ENCODE results near the gene RAB11FIP3.
"Not testable (repeated sequence)": the region's sequence is repeated elsewhere in the genome, so short reads cannot be mapped to it uniquely, and the experiment has no call there.

Gene RAB11FIP3

DNA sequence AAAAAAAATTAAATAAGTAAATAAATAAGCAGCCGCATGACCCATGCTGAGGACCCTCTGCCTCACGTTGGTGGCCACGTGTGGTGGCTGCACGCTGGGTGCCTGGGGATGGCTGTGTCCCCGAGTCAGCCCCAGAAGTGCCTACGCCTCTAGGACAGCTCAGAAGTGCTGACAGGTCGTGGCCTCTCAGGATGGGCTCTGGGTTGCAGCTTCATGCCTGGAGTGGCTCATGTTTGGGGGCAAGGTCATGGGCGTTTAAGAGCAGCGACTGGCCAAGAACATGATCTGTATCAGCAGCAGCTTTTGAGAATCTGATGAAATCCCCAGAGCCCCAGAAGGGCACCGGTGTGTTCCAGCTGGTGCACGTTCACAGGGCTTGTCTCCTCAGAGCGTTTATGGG is 75.3 kb downstream of the RAB11FIP3 start:
- H3K9ac ChIP-seq (ENCODE audit: low read depth, low read length) = no peak overlapping the region

DNA sequence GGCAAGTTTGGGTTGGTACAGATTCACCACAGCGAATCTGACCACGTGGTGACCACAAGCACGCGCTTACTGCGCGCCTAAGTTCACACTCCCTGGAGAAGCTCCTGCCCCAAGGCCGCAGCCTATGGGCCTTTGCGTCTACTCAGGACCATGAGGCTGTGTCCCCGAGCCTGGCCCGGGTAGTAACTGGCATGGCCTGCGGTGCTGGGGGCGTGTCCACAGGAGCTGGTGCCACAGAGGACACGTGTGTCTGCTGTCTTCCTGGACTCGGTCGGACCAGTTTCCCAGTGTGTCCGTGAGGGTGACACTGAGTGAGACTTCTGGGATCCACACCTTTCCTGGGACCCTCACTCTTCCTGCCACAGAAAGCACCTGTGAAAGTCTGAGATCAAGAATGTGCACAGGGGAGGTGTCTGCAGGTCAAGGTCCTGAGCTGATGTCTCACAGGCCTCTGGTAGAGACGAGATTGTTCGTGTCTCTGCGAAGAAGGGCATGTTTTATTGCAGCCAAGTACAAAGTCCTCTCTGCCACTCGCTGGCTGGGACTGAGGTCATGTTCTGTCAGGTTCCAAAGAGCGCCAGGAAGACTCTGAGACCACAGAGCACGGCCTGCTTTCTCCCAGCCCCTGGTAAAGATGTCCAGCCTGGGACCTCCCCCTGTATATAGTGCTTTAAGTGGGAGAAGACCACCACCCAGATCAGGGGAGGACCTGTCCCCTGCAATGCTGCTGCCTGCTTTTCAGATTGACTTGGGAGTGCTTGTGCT is 76.9 kb downstream of the RAB11FIP3 start:
- Histone ChIP-seq H3K27me3 (ENCODE audit: control insufficient read depth, insufficient read depth, low read length) (no peaks in the 10 kb centered on the region), H3K4me3 (ENCODE audit: low read depth, low read length) (no peak overlapping the region), H3K36me3 (ENCODE audit: control insufficient read depth, insufficient read depth, low read length) (0 out of 2 replicates have a peak, but pooled peaks cover 4% of the 10 kb centered on the region), H3K9me3 (ENCODE audit: control insufficient read depth, insufficient read depth, low read length) (no peaks in the 10 kb centered on the region), H3K4me1 (ENCODE audit: control insufficient read depth, insufficient read depth, low read length) (no peaks in the 10 kb centered on the region), H3K9ac (ENCODE audit: low read depth, low read length) (no peak overlapping the region), H3K27ac (ENCODE audit: low read depth, low read length) (no peak overlapping the region)

More for the DNA sequence above, 75.3 kb downstream of the RAB11FIP3 start:
- no peak overlapping the region for H3K4me3 ChIP-seq (ENCODE audit: low read depth, low read length)
- no peaks in the 10 kb centered on the region for H3K9me3 ChIP-seq (ENCODE audit: control insufficient read depth, insufficient read depth, low read length)
- no peaks in the 10 kb centered on the region for H3K4me1 ChIP-seq (ENCODE audit: control insufficient read depth, insufficient read depth, low read length)
- no peak overlapping the region for H3K27ac ChIP-seq (ENCODE audit: low read depth, low read length)
- H3K36me3 ChIP-seq (ENCODE audit: control insufficient read depth, insufficient read depth, low read length) = 0 out of 2 replicates have a peak, but pooled peaks cover 6% of the 10 kb centered on the region
- H3K27me3 ChIP-seq (ENCODE audit: control insufficient read depth, insufficient read depth, low read length) = no peaks in the 10 kb centered on the region

DNA sequence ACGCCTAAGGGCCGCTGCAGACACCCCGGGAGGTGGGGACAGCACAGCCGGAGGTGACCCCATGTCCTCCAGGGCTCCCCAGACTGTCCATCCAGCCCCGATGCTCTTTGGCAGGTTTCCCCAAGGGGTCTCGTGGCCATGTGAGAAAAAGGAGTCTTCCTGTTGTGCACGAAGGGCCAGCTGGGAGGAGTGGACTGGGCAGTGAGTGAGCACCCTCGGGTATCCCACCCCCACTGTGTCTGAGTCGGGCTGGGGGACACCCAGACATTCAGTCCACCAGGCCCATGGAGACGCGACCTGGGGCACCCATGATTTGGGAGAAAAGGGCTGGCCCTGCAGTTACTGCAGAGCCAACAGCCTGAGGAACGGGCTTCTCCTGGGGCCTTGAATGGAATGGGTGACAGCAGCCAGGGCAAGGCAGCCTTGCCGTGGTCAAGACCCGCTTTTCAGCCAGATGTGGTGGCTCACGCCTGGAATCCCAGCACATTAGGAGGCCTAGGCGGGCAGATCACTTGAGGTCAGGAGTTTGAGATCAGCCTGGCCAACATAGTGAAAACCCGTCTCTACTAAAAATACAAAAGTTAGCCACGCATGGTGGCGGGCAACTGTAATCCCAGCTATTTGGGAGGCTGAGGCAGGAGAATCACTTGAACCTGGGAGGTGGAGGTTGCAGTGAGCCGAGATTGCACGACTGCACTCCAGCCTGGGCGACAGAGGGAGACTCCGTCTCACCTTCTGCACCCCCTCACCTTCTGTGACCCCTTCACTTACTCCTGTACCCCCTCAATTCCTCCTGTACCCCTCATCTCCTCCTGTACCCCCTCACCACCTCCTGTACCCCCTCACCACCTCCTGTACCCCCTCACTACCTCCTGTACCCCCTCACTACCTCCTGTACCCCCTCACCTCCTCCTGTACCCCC is 78.0 kb downstream of the RAB11FIP3 start:
- H3K36me3 ChIP-seq (ENCODE audit: control insufficient read depth, insufficient read depth, low read length) = peaks cover 4% of the 10 kb centered on the region; the same call in 1 of the 2 replicates
- no peak overlapping the region for H3K27ac ChIP-seq (ENCODE audit: low read depth, low read length)
- H3K4me3 ChIP-seq (ENCODE audit: low read depth, low read length) = no peak overlapping the region
- H3K9ac ChIP-seq (ENCODE audit: low read depth, low read length) = no peak overlapping the region
- no peaks in the 10 kb centered on the region for H3K4me1 ChIP-seq (ENCODE audit: control insufficient read depth, insufficient read depth, low read length)
- no peaks in the 10 kb centered on the region for H3K27me3 ChIP-seq (ENCODE audit: control insufficient read depth, insufficient read depth, low read length)
- no peaks in the 10 kb centered on the region for H3K9me3 ChIP-seq (ENCODE audit: control insufficient read depth, insufficient read depth, low read length)

DNA sequence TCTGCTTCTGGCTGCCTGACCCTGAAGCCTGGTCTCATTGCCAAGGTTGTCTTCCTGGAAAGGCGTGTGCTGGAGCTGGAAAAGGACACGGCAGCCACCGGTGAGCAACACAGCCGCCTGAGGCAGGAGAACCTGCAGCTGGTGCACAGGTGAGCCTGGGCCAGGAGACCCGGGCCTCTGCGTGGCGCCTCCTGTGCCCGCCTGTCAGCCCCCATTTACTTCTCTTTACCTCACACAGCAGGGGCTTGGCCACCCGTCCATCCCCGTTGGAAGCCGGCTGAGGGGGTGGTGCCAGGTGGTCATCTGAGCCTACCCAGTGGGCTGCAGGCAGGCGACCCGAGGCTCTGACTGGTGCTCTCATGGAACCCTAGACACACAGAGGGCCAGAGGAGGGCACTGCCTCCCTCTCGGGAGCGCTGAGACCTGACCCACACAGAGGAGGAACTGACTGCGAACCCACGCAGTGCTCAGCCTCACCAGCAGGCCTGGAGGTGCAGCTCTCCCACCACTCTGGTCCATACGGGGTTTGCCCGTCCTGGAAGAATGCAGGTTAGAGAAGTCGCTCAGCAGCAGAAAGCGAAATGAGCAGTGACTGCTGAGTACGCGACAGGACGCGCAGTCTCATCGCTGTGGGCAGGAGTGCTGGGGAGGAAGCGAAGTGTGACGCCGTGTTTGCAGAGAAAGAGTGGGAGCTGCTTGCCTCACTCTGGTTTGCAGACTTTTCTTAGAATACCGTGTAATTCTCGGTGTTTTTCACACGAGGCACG is 80.2 kb downstream of the RAB11FIP3 start:
- Histone ChIP-seq H3K4me3 (ENCODE audit: low read depth, low read length) (no peak overlapping the region), H3K36me3 (ENCODE audit: control insufficient read depth, insufficient read depth, low read length) (no peaks in the 10 kb centered on the region; the same call in 1 of the 2 replicates), H3K9ac (ENCODE audit: low read depth, low read length) (no peak overlapping the region), H3K27me3 (ENCODE audit: control insufficient read depth, insufficient read depth, low read length) (no peaks in the 10 kb centered on the region), H3K4me1 (ENCODE audit: control insufficient read depth, insufficient read depth, low read length) (no peaks in the 10 kb centered on the region), H3K9me3 (ENCODE audit: control insufficient read depth, insufficient read depth, low read length) (no peaks in the 10 kb centered on the region), H3K27ac (ENCODE audit: low read depth, low read length) (no peak overlapping the region)

DNA sequence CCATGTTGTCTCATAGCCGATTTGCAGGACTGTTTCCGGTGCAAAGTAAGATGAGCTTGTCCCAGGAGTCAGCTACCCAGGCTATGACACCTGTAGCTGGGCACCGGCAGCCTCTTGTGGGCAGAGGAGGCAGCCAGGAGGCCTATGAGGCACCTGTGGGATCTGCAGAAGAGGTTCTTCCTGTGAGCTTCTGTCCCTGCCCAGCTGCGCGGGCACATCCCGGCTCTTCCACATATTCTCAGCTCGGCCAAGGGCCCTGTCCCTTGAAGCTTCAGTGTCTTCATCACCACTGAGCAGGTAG is 80.7 kb downstream of the RAB11FIP3 start:
- no peaks in the 10 kb centered on the region for H3K4me1 ChIP-seq (ENCODE audit: control insufficient read depth, insufficient read depth, low read length)
- H3K9me3 ChIP-seq (ENCODE audit: control insufficient read depth, insufficient read depth, low read length) = no peaks in the 10 kb centered on the region
- H3K36me3 ChIP-seq (ENCODE audit: control insufficient read depth, insufficient read depth, low read length) = no peaks in the 10 kb centered on the region; the same call in 1 of the 2 replicates
- no peak overlapping the region for H3K4me3 ChIP-seq (ENCODE audit: low read depth, low read length)
- H3K27me3 ChIP-seq (ENCODE audit: control insufficient read depth, insufficient read depth, low read length) = no peaks in the 10 kb centered on the region
- no peak overlapping the region for H3K9ac ChIP-seq (ENCODE audit: low read depth, low read length)
- H3K27ac ChIP-seq (ENCODE audit: low read depth, low read length) = no peak overlapping the region

DNA sequence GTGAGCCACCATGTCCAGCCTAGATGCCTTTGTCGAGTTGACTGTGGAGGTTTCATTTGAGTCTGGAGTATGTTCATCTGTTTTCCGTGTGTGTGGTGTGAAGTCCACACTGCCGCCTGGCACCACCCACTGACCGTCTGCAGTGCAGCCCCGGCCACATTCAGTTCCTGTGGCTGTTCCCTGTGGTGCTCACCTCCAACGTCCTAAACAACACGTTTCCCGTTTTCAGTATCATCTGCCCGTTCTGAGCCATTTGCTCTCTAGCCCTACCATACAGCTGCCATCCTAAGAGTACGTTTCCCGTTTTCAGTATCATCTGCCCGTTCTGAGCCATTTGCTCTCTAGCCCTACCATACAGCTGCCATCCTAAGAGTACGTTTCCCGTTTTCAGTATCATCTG is 82.1 kb downstream of the RAB11FIP3 start:
- not testable (repeated sequence) for H3K36me3 ChIP-seq (ENCODE audit: control insufficient read depth, insufficient read depth, low read length); H3K27ac ChIP-seq (ENCODE audit: low read depth, low read length); H3K4me1 ChIP-seq (ENCODE audit: control insufficient read depth, insufficient read depth, low read length); H3K9me3 ChIP-seq (ENCODE audit: control insufficient read depth, insufficient read depth, low read length); H3K27me3 ChIP-seq (ENCODE audit: control insufficient read depth, insufficient read depth, low read length); H3K9ac ChIP-seq (ENCODE audit: low read depth, low read length); H3K4me3 ChIP-seq (ENCODE audit: low read depth, low read length)

DNA sequence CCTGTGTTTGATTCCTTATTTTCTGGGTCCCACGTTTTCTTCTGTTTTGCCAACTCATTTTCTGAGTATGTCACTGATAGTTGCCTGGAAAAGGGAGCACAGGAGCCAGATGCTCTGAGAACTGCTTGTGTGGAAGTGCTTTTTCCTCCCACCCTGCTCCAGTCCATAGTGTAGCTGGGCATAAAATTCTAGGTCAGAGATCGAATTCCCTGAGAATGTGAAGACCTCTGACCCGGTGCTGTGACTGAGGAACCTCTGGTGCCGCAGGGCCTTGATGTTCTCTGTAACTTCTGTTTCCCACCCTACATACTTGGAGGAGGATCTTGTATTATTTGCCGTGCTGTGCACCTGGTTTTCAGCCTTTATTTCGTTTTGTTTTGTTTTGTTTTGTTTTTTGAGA is 82.5 kb downstream of the RAB11FIP3 start:
- H3K4me1 ChIP-seq (ENCODE audit: control insufficient read depth, insufficient read depth, low read length) = no peaks in the 10 kb centered on the region
- H3K9me3 ChIP-seq (ENCODE audit: control insufficient read depth, insufficient read depth, low read length) = no peaks in the 10 kb centered on the region
- no peak overlapping the region for H3K27ac ChIP-seq (ENCODE audit: low read depth, low read length)
- H3K4me3 ChIP-seq (ENCODE audit: low read depth, low read length) = no peak overlapping the region
- no peak overlapping the region for H3K9ac ChIP-seq (ENCODE audit: low read depth, low read length)
- no peaks in the 10 kb centered on the region; the same call in 1 of the 2 replicates for H3K36me3 ChIP-seq (ENCODE audit: control insufficient read depth, insufficient read depth, low read length)
- H3K27me3 ChIP-seq (ENCODE audit: control insufficient read depth, insufficient read depth, low read length) = no peaks in the 10 kb centered on the region

DNA sequence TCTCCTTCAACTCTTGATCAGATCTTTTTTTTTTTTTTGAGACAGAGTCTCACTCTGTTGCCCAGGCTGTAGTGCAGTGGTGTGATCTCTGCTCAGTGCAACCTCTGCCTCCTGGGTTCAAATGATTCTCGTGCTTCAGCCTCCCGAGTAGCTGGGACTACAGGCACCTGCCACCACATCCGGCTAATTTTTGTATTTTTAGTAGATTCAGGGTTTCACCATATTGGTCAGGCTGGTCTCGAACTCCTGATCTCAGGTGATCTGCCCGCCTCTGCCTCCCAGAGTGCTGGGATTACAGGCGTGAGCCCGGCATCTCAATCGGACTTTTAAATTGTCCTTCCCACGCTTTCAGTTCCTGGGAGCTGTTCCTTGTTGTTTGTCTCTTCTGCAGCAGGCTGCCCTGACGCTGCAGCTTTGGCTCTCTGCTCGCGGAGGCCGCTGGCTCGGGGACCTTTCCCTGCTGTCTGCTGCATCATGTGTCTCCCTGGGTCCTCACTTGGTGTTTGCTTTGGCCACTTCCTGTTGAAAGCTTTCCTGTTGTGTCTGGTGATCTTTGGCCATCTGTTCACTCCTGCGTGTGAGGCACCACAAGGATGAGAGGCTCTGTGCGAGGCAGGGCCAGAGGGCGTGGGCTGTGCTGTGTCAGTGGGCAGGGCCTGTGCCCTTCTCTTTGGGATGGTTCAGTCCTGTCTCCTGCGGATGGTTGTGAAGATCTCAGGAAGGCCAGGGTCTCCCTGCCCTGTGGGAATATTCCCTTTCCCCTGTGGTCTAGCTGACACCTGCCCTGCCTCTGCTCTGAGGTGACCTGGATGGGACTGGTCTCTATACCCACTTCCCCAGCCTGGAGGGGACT is 83.7 kb downstream of the RAB11FIP3 start:
- Histone ChIP-seq H3K9me3 (ENCODE audit: control insufficient read depth, insufficient read depth, low read length) (no peaks in the 10 kb centered on the region), H3K4me3 (ENCODE audit: low read depth, low read length) (no peak overlapping the region), H3K27me3 (ENCODE audit: control insufficient read depth, insufficient read depth, low read length) (no peaks in the 10 kb centered on the region), H3K36me3 (ENCODE audit: control insufficient read depth, insufficient read depth, low read length) (no peaks in the 10 kb centered on the region; the same call in 1 of the 2 replicates), H3K4me1 (ENCODE audit: control insufficient read depth, insufficient read depth, low read length) (no peaks in the 10 kb centered on the region), H3K27ac (ENCODE audit: low read depth, low read length) (no peak overlapping the region), H3K9ac (ENCODE audit: low read depth, low read length) (no peak overlapping the region)

DNA sequence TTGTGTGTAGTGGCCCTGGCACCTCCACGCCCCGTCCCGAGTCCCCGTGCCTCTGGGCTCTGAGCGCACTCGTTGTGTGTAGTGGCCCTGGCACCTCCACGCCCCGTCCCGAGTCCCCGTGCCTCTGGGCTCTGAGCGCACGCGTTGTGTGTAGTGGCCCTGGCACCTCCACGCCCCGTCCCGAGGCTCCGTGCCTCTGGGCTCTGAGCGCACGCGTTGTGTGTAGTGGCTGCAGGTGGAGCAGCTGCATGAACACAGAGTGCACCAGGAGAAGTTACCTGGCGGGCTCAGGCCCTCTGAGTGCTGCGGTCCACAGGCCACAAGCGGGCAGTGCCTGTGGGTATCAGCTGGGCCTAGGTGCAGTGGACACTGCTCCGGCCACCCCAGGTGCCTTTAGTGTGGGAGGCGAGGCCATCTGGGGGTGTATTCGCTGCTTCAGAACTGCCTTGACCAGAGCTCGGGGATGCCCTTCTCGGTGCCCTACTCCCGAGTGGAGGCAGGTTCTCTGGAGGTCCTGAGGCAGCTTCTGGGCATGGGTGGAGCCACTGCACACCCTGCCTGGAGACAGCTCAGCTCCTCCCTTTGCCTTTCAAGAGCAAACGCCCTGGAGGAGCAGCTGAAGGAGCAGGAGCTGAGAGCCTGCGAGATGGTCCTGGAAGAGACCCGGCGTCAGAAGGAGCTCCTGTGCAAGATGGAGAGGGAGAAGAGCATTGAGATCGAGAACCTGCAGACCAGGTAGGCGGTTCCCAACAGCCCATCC is 84.8 kb downstream of the RAB11FIP3 start:
- Histone ChIP-seq H3K27me3 (ENCODE audit: control insufficient read depth, insufficient read depth, low read length) (no peaks in the 10 kb centered on the region), H3K9me3 (ENCODE audit: control insufficient read depth, insufficient read depth, low read length) (no peaks in the 10 kb centered on the region)

DNA sequence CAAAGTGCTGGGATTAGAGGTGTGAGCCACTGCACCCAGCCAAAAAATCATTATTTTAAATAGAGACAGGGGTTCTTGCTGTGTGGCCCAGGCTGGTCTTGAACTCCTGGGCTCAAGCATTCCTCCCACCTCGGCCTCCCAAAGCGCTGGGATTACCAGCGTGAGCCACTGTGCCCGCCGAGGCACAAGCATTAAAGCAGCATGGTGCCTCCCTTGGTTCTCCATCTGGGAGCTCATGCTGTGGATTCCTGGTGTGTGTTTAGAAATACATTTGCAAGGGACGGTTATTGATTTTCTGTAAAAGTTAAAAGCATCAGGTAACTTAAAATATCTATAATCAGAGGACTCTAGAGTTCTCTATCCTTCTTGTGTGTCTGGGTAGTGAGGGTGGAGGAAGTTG is 87.4 kb downstream of the RAB11FIP3 start:
- Histone ChIP-seq H3K9me3 (ENCODE audit: control insufficient read depth, insufficient read depth, low read length) (no peaks in the 10 kb centered on the region), H3K27me3 (ENCODE audit: control insufficient read depth, insufficient read depth, low read length) (no peaks in the 10 kb centered on the region), H3K4me3 (ENCODE audit: low read depth, low read length) (no peak overlapping the region), H3K9ac (ENCODE audit: low read depth, low read length) (no peak overlapping the region), H3K4me1 (ENCODE audit: control insufficient read depth, insufficient read depth, low read length) (no peaks in the 10 kb centered on the region), H3K36me3 (ENCODE audit: control insufficient read depth, insufficient read depth, low read length) (peaks cover 22% of the 10 kb centered on the region), H3K27ac (ENCODE audit: low read depth, low read length) (no peak overlapping the region)

More for the DNA sequence above, 84.8 kb downstream of the RAB11FIP3 start:
- no peaks in the 10 kb centered on the region for H3K4me1 ChIP-seq (ENCODE audit: control insufficient read depth, insufficient read depth, low read length)
- H3K4me3 ChIP-seq (ENCODE audit: low read depth, low read length) = no peak overlapping the region
- peaks cover 7% of the 10 kb centered on the region for H3K36me3 ChIP-seq (ENCODE audit: control insufficient read depth, insufficient read depth, low read length)
- no peak overlapping the region for H3K9ac ChIP-seq (ENCODE audit: low read depth, low read length)
- no peak overlapping the region for H3K27ac ChIP-seq (ENCODE audit: low read depth, low read length)
